ENCODE measurements around the gene E2F7. TPM values are rescaled to one million over a fixed set of nuclear protein-coding genes. Genes with fewer than 3 reads are reported as not detected.
A peak's percentile ranks its signal among the peaks of the same experiment; 100 is the strongest.

Gene E2F7
- total and polyA plus RNA-seq, 2 of the 4 experiments (the other 2 are of a cell fraction), result 6.0 to 8.1 TPM

DNA sequence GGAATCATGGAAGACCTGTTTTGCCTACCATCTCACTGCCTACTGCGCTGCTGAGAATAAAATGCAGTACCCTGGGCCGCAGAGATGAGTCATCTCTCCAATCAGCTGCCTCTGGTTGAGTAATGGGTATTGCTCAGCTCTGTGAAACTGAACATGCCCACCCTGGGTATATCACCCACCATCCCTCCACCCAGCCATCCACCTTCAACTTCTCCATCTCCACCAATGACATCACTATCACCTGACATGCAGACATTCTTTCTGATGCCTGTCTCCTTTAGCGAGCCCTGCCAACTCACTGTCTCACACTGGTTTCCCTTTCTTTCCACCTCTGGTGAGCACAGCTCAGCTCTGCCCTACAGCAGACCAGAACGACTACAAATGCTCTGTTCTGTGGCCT lies 33.6 kb downstream of the E2F7 start:
- H3K4ac ChIP-seq (ENCODE audit: low read depth, low read length), result peak overlapping the region; percentile 12; the same call in 1 of the 2 replicates
- H2BK120ac ChIP-seq (ENCODE audit: low read depth, low read length), result no peak overlapping the region
- dilution Hi-C loops (cut with HindIII; ENCODE audit: low sequenced_read_pairs, unreplicated experiment) (no loop called here), intact Hi-C loops (cut with micrococcal nuclease) (no loop called here), in situ Hi-C loops (cut with MboI; ENCODE audit: low sequenced_read_pairs) (no loop called here)
- no peak overlapping the region for H3K9ac ChIP-seq (ENCODE audit: low read depth, low read length)
- peak overlapping the region; percentile 32 for H2AFZ ChIP-seq (replicated peaks; ENCODE audit: low read length, poor library complexity)
- H3K4me3 ChIP-seq (ENCODE audit: insufficient read depth, low read depth, low read length), result no peak overlapping the region
- H2AK9ac ChIP-seq (replicated peaks; ENCODE audit: low read depth, low read length, poor library complexity), result no peak overlapping the region
- no peak overlapping the region for H4K8ac ChIP-seq (ENCODE audit: low read depth in 2 of 2, low read length in 2 of 2)
- no TSS peak for BruUV-seq (replicated peaks)
- ATAC-seq (ENCODE audit: low read depth), result peak; percentile 66
- peak; percentile 61 for DNase-seq
- H2BK5ac ChIP-seq (ENCODE audit: low read depth, low read length, poor library complexity, severe bottlenecking), result peak overlapping the region; percentile 32
- no peak for TF ChIP-seq RCOR1 (IDR thresholded peaks at IDR 0.05; ENCODE audit: insufficient replicate concordance, low read length)
- no peak for TF ChIP-seq MAZ (IDR thresholded peaks at IDR 0.05; ENCODE audit: borderline replicate concordance, low read depth, low read length)
- TF ChIP-seq RAD21 (IDR thresholded peaks at IDR 0.05; ENCODE audit: low read length), result no peak
- no peak for TF ChIP-seq MXI1 (IDR thresholded peaks at IDR 0.05; ENCODE audit: borderline replicate concordance, low read depth, low read length)
- peak; percentile 79 for TF ChIP-seq FOS (IDR thresholded peaks at IDR 0.05; ENCODE audit: low read depth, low read length)
- TF ChIP-seq, protein P1, sequence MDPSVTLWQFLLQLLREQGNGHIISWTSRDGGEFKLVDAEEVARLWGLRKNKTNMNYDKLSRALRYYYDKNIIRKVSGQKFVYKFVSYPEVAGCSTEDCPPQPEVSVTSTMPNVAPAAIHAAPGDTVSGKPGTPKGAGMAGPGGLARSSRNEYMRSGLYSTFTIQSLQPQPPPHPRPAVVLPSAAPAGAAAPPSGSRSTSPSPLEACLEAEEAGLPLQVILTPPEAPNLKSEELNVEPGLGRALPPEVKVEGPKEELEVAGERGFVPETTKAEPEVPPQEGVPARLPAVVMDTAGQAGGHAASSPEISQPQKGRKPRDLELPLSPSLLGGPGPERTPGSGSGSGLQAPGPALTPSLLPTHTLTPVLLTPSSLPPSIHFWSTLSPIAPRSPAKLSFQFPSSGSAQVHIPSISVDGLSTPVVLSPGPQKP (IDR thresholded peaks at IDR 0.05; ENCODE audit: borderline replicate concordance, low read depth, low read length), result no peak
- peak; percentile 76 for TF ChIP-seq CEBPB (IDR thresholded peaks at IDR 0.05; ENCODE audit: low read depth, low read length)
- no peak; the same call in 1 of the 2 replicates for TF ChIP-seq BHLHE40 (IDR thresholded peaks at IDR 0.05; ENCODE audit: low read depth, low read length)
- TF ChIP-seq NFE2L2 (IDR thresholded peaks at IDR 0.05; ENCODE audit: low read depth, low read length), result no peak
- TF ChIP-seq CHD1 (IDR thresholded peaks at IDR 0.05; ENCODE audit: low read depth, low read length), result no peak
- no peak for TF ChIP-seq RFX5 (IDR thresholded peaks at IDR 0.05; ENCODE audit: low read depth, low read length)
- TF ChIP-seq POLR2A (IDR thresholded peaks at IDR 0.05; ENCODE audit: low read depth, low read length), result no peak
- no peak for TF ChIP-seq SMC3 (IDR thresholded peaks at IDR 0.05; ENCODE audit: low read depth, low read length)
- H4K5ac ChIP-seq (ENCODE audit: low read depth, low read length), result no peak overlapping the region
- H3K4me1 ChIP-seq (ENCODE audit: control insufficient read depth, insufficient read depth, low read length), result peaks cover 4% of the 10 kb centered on the region
- H2BK15ac ChIP-seq (ENCODE audit: low read depth, low read length), result no peak overlapping the region
- H3K9me3 ChIP-seq (ENCODE audit: control insufficient read depth, insufficient read depth, low read length), result no peaks in the 10 kb centered on the region
- H3K23ac ChIP-seq (ENCODE audit: low read depth, low read length), result 0 out of 2 replicates have a peak overlapping the region, but pooled peaks have one; percentile 19
- peaks cover 18% of the 10 kb centered on the region for H3K9me1 ChIP-seq (ENCODE audit: insufficient read depth, low read length)
- no peaks in the 10 kb centered on the region for H3K27me3 ChIP-seq (ENCODE audit: control insufficient read depth, insufficient read depth, low read length)
- no peak overlapping the region for H3K18ac ChIP-seq (ENCODE audit: low read depth, low read length)
- no peak overlapping the region for H3K4me2 ChIP-seq (ENCODE audit: low read depth, low read length)
- peaks cover 4% of the 10 kb centered on the region for H3K36me3 ChIP-seq (ENCODE audit: control insufficient read depth, insufficient read depth, low read length)
- no peak overlapping the region for H4K91ac ChIP-seq (ENCODE audit: insufficient read depth, low read depth, low read length)
- ChIA-PET CTCF (interaction anchor here (0.5 to 1.8 kb wide), 5 partner anchors 17 to 270 kb away, joined by 3 to 4 read pairs (median 3); no protein-coding TSS in a partner anchor), POLR2A (ENCODE audit: unreplicated experiment) (no interaction called here)
- 0 out of 2 replicates have a peak overlapping the region, but pooled peaks have one; percentile 3 for H2AK5ac ChIP-seq (ENCODE audit: low read depth, low read length)
- H2BK20ac ChIP-seq (ENCODE audit: low read depth, low read length), result no peak overlapping the region; the same call in 1 of the 2 replicates
- no peak overlapping the region for H3K14ac ChIP-seq (replicated peaks; ENCODE audit: low read depth, low read length)
- H3K79me1 ChIP-seq (ENCODE audit: low read depth in 1 of 2, low read length in 2 of 2), result peaks cover 7 to 25% of the 10 kb centered on the region in 2 experiments; a peak in 3 of 4 replicates
- H3K27ac ChIP-seq (ENCODE audit: insufficient read depth, low read length), result no peak overlapping the region
- no peak overlapping the region for H3K56ac ChIP-seq (ENCODE audit: extremely low read depth, insufficient read depth, low read length)
- H4K20me1 ChIP-seq (ENCODE audit: insufficient read depth, low read length), result no peaks in the 10 kb centered on the region
- WGBS, 2 experiments (ENCODE audit: extremely low coverage in 2 of 2, insufficient read length in 1 of 2), result 94% methylated on average over 2 of the region's 4 CpGs; no CpG with 5 or more reads in 1 of the 2 experiments

Data from IMR-90 (cell line).